CD4-positive, alpha-beta T cell treated with Interleukin-17A for 4 hours (primary cell): ENCODE measurements around the gene LHFPL6.

Experiments
- DNase-seq: peaks from one replicate; pipeline ENCODE4 v3.0.0-alpha.2; 2020; ENCODE audit warnings: mixed read lengths

Gene LHFPL6

GRCh38 chr13:39509616-39510315, 93.2 kb downstream of the LHFPL6 start:
- no peak for DNase-seq

GRCh38 chr13:39506559-39507390, 96.2 kb downstream of the LHFPL6 start:
- DNase-seq = no peak

GRCh38 chr13:39505151-39505550, 97.8 kb downstream of the LHFPL6 start:
- no peak for DNase-seq

GRCh38 chr13:39503048-39503447, 99.9 kb downstream of the LHFPL6 start:
- DNase-seq = no peak

GRCh38 chr13:39501702-39502324, 101.2 kb downstream of the LHFPL6 start:
- DNase-seq = no peak

- DNase-seq = no peak
Observed at GRCh38 chr13:39499604-39500003, 103.4 kb downstream of the LHFPL6 start.

GRCh38 chr13:39498471-39499114, 104.4 kb downstream of the LHFPL6 start:
- no peak for DNase-seq

- DNase-seq = no peak
Observed at GRCh38 chr13:39496506-39496905, 106.5 kb downstream of the LHFPL6 start.

- DNase-seq = no peak
Observed at GRCh38 chr13:39494633-39495032, 108.4 kb downstream of the LHFPL6 start.

- DNase-seq = no peak
Observed at GRCh38 chr13:39494006-39494405, 109.0 kb downstream of the LHFPL6 start.

- no peak for DNase-seq
Observed at GRCh38 chr13:39490136-39490535, 112.9 kb downstream of the LHFPL6 start.

- no peak for DNase-seq
Observed at GRCh38 chr13:39486758-39487157, 116.2 kb downstream of the LHFPL6 start.

GRCh38 chr13:39485314-39485700, 117.7 kb downstream of the LHFPL6 start:
- no peak for DNase-seq

GRCh38 chr13:39484506-39485313, 118.3 kb downstream of the LHFPL6 start:
- no peak for DNase-seq

- no peak for DNase-seq
Observed at GRCh38 chr13:39483326-39483725, 119.7 kb downstream of the LHFPL6 start.

GRCh38 chr13:39481491-39481890, 121.5 kb downstream of the LHFPL6 start:
- no peak for DNase-seq

- DNase-seq = no peak
Observed at GRCh38 chr13:39474600-39474999, 128.4 kb downstream of the LHFPL6 start.

- DNase-seq = no peak
Observed at GRCh38 chr13:39469676-39470075, 133.3 kb downstream of the LHFPL6 start.

GRCh38 chr13:39468306-39468705, 134.7 kb downstream of the LHFPL6 start:
- DNase-seq = no peak

GRCh38 chr13:39463611-39464010, 139.4 kb downstream of the LHFPL6 start:
- DNase-seq = no peak

- no peak for DNase-seq
Observed at GRCh38 chr13:39462906-39463305, 140.1 kb downstream of the LHFPL6 start.

GRCh38 chr13:39462428-39462827, 140.6 kb downstream of the LHFPL6 start:
- DNase-seq = no peak
